PFSK-1 (cell line): ENCODE results near the gene PIWIL4.
A peak's percentile ranks its signal among the peaks of the same experiment; 100 is the strongest.

ENCODE experiments used
- FOXP2 ChIP-seq: optimal IDR thresholded peaks from 2 replicates; pipeline ENCODE3; 2011; ENCODE audit warnings: borderline replicate concordance, control low read depth, inconsistent platforms; ENCODE audit not compliant: insufficient read depth; ENCODE audit errors: extremely low read length, extremely low read depth
- POLR2AphosphoS5 ChIP-seq: IDR thresholded peaks from 2 replicates; pipeline ENCODE4 v1.6.1; 2012; ENCODE audit warnings: low read depth, mild to moderate bottlenecking, control low read depth, low read length, moderate library complexity
- SIN3A ChIP-seq: IDR thresholded peaks from 2 replicates; pipeline ENCODE4 v1.6.1; 2012; ENCODE audit warnings: mild to moderate bottlenecking, low read length, moderate library complexity, borderline replicate concordance; ENCODE audit not compliant: insufficient read depth
- TAF1 ChIP-seq: IDR thresholded peaks from 2 replicates; pipeline ENCODE4 v1.6.1; 2012; ENCODE audit warnings: low read length, control low read depth, borderline replicate concordance; ENCODE audit not compliant: insufficient read depth
- TF ChIP-seq, protein P1 (sequence below), 2 experiments: IDR thresholded peaks; 2 replicates each; pipeline versions ENCODE4 v1.6.1 to v1.8.0; 2011 to 2012; ENCODE audit warnings: low read depth in 2 of 2, low read length in 2 of 2, control low read depth in 1 of 2, inconsistent platforms in 1 of 2, mild to moderate bottlenecking in 1 of 2, moderate library complexity in 1 of 2; ENCODE audit not compliant: insufficient read depth in 1 of 2

Gene PIWIL4

DNA sequence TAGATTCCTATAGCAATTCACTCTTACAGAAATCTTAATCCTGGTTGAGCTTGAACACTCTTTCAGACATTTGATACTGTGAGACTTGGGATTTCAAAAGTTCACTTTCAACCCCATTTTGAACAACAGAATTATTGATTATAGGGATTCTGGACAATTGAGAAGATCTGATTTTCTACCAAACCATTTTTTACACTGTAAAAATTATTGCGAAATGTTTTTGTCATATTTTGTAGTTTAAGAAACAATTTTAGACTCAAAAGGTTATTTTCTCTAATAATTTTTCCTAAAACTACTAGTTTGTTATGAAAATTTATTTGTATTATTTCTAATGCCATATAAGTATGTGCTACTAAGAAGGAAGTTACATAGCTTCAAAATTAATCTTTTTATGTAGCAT lies 36.4 kb downstream of the PIWIL4 start:
- TF ChIP-seq SIN3A (no peak), POLR2AphosphoS5 (no peak), FOXP2 (no peak), TAF1 (no peak)
- TF ChIP-seq, protein P1, sequence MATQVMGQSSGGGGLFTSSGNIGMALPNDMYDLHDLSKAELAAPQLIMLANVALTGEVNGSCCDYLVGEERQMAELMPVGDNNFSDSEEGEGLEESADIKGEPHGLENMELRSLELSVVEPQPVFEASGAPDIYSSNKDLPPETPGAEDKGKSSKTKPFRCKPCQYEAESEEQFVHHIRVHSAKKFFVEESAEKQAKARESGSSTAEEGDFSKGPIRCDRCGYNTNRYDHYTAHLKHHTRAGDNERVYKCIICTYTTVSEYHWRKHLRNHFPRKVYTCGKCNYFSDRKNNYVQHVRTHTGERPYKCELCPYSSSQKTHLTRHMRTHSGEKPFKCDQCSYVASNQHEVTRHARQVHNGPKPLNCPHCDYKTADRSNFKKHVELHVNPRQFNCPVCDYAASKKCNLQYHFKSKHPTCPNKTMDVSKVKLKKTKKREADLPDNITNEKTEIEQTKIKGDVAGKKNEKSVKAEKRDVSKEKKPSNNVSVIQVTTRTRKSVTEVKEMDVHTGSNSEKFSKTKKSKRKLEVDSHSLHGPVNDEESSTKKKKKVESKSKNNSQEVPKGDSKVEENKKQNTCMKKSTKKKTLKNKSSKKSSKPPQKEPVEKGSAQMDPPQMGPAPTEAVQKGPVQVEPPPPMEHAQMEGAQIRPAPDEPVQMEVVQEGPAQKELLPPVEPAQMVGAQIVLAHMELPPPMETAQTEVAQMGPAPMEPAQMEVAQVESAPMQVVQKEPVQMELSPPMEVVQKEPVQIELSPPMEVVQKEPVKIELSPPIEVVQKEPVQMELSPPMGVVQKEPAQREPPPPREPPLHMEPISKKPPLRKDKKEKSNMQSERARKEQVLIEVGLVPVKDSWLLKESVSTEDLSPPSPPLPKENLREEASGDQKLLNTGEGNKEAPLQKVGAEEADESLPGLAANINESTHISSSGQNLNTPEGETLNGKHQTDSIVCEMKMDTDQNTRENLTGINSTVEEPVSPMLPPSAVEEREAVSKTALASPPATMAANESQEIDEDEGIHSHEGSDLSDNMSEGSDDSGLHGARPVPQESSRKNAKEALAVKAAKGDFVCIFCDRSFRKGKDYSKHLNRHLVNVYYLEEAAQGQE (IDR thresholded peaks at IDR 0.05; ENCODE audit: insufficient read depth in 1 of 2, low read depth in 2 of 2, low read length in 2 of 2) = no peak

DNA sequence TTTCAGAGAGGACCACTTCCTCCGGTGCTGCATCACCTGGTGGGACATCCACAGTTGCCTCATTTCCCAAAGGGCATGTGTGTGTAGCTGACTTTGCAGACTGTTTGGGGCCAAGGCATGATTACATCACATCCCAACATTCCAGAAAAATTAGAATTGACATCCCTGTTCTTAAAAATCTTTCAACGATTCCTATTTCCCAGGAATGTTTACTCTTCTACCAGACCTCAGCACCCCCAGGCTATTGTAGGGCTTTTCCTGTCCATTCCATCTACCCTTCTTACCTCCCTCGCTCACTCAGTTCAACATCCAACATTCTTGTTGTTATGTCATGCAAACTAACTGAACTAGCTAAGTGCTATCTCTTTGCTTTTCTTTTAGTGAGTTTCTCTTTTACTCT lies 37.3 kb downstream of the PIWIL4 start:
- TF ChIP-seq FOXP2 = no peak
- TF ChIP-seq TAF1 = no peak
- TF ChIP-seq SIN3A = peak; percentile 21; the same call in 1 of the 2 replicates
- TF ChIP-seq, protein P1 (IDR thresholded peaks at IDR 0.05; ENCODE audit: insufficient read depth in 1 of 2, low read depth in 2 of 2, low read length in 2 of 2) = no peak
- TF ChIP-seq POLR2AphosphoS5 = no peak

DNA sequence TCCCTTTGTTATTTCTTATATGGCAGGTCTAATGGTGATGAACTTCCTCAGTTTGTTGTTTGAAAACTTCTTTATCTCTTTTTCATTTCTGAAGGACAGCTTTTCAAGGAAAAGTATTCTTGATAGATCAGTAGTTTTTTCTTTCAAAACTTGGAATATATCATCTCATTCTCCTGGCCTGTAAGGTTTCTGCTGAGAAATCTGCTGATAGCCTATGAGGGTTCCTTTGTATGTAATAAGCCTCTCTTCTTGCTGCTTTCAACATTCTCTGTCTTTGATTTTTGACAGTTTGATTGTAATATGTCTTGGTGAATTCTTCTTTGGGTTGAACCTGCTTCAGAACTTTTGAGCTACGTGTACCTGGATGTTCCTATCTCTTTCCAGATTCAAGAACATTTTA lies 46.0 kb downstream of the PIWIL4 start:
- TF ChIP-seq FOXP2 = no peak
- TF ChIP-seq TAF1 = no peak
- TF ChIP-seq, protein P1 (IDR thresholded peaks at IDR 0.05; ENCODE audit: insufficient read depth in 1 of 2, low read depth in 2 of 2, low read length in 2 of 2) = no peak
- no peak for TF ChIP-seq POLR2AphosphoS5
- no peak for TF ChIP-seq SIN3A

DNA sequence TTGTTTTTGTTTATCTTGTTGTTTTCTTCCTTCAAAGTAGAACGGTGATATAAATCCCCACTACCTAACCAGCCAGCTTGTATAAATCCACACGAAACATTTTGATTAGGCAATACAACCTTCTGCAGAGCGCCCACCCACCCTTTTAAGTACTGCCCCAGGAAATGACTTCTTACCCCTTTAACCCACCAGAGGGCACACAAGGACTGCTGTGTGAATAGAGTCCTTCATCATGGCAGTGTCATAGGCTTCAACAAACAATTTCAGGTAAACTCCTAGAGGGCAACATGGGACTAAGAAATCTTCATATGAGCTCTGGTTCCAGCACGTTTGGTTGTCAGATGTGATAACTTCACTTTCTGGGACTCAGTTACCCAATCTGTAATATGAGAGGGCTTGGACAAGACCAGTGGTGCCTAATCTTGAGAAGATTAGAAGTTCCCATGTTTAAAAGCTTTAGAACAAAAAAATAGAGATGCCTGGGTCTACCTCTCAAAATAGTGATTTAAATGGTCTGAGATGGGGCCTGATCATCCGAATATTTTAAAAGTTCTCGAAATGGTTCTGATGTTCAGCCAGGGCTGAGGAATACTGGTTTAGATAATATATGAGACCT lies 56.1 kb downstream of the PIWIL4 start:
- no peak for TF ChIP-seq TAF1
- TF ChIP-seq POLR2AphosphoS5 = no peak

DNA sequence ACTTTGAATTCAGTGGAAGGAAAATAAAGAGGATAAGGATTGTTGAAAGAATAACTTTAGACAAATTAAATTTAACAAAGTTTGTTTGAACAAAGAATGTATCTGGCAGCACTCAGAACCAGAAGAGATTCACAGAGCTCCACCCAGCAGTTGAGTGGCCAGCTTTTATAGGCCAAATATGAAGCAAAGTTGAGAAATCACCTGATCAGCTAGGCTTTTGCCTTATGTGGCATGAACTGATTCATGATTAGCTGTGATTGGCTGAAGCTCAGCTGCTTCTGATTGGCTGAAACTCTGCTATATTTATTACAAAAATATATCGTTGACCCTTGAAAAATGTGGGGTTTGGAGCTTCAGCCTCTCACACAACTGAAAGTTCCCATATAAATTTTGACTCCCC lies 62.6 kb downstream of the PIWIL4 start:
- TF ChIP-seq FOXP2 (no peak), TAF1 (no peak), POLR2AphosphoS5 (no peak), SIN3A (no peak)
- TF ChIP-seq, protein P1 (IDR thresholded peaks at IDR 0.05; ENCODE audit: insufficient read depth in 1 of 2, low read depth in 2 of 2, low read length in 2 of 2) = no peak
